ENCODE results near the gene IGFL3.

GRCh38 chr19:46115396-46116106 is 8.9 kb downstream of the IGFL3 start:
- TF ChIP-seq CTCF (optimal IDR thresholded peaks at IDR 0.05 in 1 of 3, IDR thresholded peaks at IDR 0.05 in 1 of 3, conservative IDR thresholded peaks at IDR 0.05 in 1 of 3; ENCODE audit: extremely low read depth in 1 of 3, insufficient read depth in 2 of 3, low read length in 3 of 3) (no peak), EZH2 (IDR thresholded peaks at IDR 0.05; ENCODE audit: low read length) (no peak)

Measured in keratinocyte (primary cell).